Measurements from ENCODE around the gene DHX30.
"Not testable (repeated sequence)": the region's sequence is repeated elsewhere in the genome, so short reads cannot be mapped to it uniquely, and the experiment has no call there.

Gene DHX30

DNA sequence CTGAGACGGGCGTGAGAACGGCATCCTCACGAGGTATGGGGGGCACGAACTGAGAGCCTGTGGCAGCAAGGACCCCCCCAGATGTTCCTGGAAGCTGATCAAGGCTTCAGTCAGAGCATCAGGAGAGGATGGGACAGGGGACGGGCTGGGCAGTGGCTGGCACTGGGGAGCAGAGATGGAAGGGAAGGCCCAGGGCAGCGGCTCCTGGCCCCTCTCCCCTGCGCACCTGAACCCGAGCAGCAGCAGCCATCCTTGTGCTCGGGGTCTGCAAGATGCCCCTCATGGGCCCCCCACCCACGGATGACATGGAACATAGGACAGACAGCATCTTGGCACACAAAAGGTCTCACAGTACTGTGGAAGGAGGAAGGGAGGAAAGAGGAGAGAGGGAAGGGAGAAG lies 51.3 kb downstream of the DHX30 start:
- DNase-seq (ENCODE audit: low read depth) = no peak

DNA sequence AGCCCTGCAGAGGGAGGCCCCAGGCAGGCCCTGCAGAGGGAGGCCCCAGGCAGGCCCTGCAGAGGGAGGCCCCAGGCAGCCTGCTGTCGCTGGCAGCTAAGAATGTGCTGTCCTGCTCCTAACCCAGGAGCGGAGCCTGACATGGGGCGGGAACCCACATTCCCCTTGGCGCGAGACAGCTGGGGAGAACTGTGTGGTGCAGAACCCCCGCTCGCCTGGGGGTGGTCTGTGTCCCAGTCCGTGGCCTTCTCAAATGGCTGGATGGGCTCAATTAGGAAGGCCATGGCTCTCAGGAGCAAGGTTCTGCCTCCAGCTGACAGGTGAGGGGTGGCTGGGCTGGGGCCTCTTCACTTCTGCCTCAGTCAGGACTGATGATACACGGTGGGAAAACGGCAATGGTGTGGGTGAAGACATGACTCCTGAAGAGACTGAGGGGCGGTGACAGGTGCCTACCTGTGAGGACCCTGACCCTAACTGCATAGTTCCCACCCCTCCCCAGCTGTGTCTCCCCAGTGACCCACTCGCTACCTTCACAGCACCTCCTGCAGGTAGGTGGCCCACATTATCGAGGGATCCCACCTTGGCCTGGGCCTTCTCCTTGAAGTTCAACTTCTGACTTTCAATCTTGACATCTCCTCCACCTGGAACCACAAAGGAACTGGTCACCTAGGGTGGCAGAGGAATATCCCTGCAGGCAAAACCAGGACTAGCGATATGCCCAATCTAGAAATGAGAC lies 52.0 kb downstream of the DHX30 start:
- no peak for DNase-seq (ENCODE audit: low read depth)

DNA sequence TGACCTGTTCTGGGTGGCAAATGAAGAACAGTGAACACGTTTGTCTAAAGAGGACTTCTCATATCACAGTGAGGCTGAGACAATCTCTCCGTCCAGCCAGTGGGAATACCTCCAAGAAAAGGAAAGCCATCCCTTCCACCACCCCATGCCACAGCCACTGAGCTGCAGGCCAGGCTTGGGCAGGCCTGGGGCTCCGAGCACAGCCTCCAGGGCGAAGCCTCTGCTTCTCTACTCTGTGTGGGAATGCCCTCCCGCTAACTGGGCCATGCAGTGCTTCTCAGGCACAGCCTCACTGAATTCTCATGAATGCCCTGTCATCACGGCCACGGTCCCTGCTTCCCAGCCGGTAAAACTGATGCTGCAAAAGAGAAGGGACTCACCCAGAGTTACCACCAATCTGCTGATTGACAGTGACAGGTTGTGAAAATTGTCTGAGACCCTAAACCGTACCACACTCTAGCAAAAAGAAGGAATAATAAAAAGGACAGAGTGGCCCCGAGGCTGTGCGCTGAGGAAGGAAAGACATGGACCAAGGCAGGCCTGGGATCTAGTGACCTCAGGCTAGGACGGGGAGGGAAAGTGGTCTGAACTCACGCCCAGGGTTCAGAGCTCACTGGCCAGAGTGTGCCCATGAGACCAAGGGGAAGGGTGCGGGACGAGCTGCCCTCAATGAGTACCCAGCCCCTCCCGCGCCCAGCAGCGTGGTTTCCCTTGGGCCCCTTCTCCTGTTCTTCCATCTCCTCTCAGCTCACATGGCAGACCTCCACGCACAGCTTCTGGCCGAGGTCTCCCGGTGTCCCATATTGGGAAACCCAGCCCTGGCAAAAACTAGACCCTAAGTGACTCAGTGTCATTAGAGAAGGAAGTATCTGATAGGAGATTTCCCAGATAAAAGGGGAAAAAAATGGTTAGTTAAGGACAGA lies 52.8 kb downstream of the DHX30 start:
- no peak for DNase-seq (ENCODE audit: low read depth)

DNA sequence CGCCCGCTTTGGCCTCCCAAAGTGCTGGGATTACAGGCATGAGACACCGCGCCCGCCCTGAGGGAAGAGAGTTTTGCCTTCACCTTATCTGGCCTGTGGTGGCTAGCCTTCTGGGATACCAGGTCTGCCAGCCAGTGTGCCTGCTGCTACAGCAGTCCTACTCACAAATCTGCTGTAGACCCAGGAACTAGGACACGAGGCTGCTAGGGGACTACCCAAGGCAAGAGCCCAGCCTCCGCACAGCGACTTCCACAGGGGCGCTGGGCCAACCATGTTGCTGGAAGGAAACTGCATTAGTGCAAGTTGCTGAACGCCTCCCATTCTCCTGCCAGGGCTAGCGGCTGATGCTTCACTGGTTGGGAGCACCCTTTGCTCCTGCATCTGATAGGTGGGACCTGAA lies 53.7 kb downstream of the DHX30 start:
- DNase-seq (ENCODE audit: low read depth) = no peak

DNA sequence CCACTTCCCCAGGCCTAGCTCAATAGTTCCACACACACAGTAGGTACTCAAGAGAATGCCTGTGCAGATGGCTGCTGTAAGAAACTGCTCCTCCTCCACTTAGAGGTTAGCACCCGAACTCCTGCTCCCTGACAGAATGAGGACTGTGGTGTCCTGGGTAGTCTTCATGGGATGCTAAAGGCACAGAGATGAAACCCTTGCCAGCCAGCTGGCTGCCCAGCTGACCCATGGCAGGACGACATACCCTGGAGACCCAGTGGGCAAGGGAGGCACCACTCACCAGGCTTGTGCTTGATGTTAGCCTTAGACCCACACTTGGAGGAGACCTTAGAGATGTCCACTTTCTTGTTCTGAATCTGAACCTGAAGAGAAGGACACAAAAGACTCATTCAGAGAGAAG lies 54.2 kb downstream of the DHX30 start:
- no peak for DNase-seq (ENCODE audit: low read depth)

DNA sequence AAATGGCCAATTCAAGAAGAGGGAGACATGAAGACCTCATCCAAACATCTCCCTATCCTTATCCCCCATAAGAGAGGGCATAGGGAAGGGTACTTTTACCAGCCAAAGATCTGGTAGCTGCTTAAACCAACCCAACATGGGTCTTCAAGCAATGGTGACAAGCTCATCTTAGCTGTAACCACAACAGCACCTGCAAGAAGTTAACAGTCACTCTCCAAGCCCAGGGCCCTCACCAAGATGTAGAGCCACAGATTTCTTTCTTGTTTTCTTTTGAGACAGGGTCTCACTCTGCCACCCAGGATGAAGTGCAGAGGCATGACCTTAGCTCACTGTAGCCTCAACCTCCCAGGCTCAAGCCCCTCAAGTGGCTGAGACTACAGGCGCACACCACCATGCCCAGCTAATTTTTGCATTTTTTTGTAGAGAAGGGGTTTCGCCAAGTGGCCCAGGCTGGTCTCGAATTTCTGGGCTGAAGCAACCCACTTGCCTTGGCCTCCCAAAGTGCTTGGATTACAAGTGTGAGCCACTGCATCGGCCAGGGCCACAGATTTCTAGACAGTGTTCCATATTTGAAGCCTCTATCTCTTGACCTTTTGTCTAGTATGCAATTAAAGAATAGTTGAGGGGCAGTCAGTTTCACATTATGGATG lies 57.1 kb downstream of the DHX30 start:
- no peak for DNase-seq (ENCODE audit: low read depth)

DNA sequence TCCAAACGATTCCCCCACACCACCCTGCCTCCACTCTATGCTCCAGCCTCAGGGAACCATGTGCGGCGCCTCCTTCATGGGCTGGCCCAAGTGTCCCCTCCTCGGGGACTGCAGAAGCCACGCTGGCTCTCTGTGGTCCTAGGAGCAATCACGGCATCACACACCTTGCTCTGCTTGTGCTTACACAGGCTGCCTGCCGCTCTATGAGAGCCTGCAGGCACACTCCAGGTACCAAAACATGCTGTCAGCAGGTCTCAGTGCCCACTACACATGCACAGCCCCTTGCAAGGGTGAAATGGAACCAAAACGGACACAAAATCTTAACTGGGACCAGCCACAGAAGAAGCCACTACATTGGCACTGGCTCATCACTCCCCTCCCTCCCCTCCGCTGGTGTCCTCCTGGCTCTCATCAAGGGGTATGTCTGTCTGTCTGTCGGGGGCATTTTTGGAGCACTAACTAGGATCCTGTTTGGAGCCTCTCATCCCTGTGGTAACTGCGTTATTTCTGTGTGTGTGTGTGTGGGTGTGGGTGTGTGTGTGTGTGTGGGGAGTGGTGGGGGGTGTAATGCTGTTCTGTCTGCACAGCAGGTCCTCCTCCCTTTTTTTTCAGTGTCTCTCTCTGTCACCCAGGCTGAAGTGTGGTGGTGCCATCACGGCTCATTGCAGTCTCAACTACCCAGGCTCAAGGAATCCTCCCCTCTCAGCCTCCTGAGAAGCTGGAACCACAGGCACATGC lies 60.6 kb downstream of the DHX30 start:
- DNase-seq (ENCODE audit: low read depth) = no peak

DNA sequence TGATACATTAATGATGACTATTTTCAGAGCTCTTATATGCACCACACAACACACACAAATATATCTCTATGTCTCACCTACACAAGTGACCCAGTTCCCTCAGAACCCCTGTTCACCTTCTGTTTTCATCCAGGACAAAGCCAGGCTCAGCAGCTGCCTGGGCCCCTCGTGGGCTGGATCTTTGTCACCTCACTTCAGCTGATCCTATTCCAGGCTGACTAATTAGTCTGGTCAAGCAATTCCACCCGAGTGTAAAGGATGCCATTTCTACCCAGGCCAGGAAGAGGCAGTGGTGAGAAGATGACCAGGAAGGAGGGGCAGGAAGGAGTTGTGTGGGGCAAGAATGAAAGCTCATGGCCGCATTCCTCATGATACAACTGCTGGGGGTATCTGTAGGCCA lies 62.3 kb downstream of the DHX30 start:
- DNase-seq (ENCODE audit: low read depth) = no peak

DNA sequence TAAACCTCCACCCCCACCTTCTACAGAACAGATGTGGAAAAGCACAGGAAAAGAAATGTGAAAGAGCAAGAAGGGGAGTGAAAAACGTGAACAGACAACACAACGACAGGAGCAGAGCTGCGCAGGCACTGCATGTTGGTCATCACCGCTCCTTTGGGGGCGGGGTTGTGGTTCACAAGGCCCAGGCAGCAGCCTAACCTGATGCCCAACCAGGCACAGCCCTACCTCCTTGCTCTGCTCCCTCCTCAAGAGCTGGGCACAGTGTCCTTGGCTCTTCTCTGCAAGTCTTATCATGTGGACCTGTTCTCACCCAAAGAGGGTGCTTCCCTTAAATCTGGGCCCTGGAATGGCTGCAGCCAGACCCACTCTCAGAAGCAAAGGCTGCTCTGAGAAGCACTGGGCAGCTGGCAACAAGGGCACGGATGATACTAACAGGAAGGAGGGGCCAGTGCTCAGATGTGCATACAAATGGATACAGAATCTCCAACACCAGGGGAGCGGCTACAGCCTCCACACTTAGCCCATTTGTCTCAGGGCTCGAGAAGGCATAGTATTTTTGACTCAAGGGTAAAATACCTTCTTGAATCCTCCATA lies 64.6 kb downstream of the DHX30 start:
- no peak for DNase-seq (ENCODE audit: low read depth)

DNA sequence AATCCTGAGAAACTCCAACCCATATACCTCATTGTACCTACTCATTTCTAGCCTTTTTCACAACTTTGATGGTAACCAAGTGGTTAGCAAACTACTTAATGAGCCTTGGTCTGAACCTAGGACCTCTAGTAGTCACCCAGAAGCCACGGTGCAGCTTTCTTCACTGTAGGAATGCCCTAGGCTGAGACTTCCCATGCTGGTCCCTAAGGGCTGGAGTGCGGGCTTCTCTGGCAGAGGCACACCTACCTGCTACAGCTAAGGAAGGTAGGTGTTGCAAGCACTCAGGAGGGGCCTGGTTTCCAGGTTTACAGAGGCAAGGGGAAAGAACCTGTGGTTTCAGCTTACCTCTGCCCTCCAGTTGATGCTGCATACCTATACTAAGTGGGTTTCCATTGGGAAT lies 65.4 kb downstream of the DHX30 start:
- no peak for DNase-seq (ENCODE audit: low read depth)

DNA sequence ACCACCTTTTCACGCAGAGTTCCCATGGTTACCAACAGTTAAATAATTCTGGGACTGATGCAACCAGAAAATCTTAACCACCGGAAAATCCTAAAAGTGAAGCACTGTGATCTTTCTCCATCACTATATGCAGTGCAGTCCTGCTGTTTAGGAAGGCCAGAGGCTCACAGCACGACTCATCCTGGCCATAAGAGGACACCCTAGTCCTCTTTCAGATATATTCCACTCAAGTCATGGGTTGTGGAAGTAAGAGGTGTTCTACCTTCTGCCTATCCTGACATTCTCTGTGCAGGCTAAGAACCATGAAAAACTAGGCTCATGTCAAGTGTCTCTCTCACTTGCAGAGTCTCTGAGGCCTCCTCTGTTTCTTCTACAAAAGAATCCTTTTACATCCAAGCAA lies 67.2 kb downstream of the DHX30 start:
- no peak for DNase-seq (ENCODE audit: low read depth)

DNA sequence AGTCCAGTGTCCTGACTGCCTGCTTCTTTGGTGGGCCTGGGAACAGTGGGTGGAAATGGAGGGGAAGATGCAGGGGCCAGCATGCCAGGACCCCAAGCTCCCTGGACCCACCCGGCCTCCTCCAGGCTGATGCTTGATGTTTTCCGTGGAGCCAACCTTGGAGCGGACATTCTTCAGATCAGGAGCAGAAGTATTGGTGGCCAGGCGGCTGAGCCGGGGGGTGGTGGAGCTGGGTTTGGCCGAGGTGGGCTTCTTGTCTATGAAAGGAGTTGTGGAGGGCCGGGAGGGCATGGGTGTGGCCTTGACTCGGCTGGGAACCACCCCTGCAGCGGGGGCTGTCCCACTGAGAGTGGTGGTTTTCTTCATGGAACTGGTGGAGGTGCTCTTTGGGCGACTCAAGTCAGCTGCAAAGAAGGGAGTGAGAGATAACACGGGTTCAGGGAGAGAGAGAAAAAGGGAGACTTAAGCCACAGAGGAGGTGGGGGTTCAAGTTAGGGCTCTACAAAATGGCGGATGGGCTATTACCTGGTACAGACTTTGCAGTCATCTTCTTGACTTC lies 67.8 kb downstream of the DHX30 start:
- DNase-seq (ENCODE audit: low read depth) = no peak

DNA sequence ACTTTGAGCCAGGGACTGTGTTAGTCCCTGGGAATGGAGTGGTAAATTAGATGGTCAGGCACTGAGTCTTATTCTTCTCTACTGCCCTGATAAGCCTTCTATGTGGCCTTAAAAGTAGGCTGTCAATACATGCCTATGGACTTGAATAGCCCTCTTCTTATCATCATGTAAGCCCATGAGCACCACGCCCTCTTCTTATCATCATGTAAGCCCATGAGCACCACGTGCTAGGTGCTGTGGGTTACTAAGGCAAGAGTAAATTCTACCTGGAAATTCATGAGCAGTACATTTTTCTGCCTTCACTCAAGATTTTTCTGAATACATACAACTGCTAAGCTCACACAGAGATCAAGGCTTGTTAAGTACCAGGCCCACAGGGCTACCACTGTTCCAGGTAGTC lies 68.5 kb downstream of the DHX30 start:
- no peak for DNase-seq (ENCODE audit: low read depth)

DNA sequence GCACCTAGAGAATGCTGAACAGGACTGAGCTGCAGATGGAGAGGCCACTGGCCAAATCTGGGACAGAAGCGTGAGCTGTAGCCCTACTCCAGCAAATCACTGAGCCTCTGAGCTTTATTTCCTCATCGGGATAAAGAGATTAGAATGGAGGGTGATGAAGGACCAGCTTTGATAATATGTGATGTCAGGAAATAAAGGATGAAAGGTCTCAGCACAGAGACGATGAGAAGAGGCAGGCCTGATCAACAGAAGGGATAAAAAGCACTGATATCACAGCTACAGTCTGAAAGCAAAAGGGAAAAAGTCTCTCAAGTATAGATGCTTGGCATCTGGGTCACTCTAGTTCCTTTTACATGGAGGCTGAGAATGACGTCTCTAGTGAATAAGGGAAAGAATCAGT lies 70.0 kb downstream of the DHX30 start:
- DNase-seq (ENCODE audit: low read depth) = no peak

DNA sequence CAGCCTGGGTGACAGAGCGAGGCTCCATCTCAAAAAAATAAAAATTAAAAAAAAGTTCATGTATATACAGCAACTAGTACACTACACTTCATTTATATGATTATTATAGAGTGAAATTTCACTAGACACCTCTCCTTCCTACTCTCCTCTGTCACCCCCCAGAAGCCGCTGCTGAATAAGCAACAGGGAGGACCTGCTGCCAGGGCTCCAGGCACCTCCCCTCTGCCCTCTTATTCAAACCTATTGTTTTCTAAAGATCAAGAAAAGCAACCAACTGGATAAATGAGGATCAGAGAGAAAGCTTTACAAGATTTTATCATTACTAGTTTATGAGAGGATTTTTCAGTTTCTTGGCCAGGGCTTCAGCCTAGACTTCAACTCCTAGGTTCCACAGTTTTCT lies 71.5 kb downstream of the DHX30 start:
- DNase-seq (ENCODE audit: low read depth) = no peak

DNA sequence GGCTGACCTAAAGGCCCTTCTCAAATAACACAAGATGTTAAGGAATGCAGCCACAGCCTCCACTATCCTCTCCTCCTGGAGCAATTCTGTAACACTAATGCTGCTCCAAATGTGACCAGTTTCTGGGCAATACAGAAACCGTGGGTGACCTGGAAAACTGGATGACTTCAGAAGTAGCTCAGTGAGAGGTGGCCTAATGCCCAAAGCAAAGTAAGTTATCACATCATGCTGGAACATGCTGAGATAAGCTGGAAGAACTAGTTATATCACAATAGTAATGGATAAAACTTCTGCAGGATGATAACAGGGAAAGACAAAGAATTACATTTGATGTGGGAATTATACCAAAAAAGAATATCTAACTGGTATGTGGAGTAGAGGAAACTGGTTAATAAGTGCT lies 72.0 kb downstream of the DHX30 start:
- no peak for DNase-seq (ENCODE audit: low read depth)

DNA sequence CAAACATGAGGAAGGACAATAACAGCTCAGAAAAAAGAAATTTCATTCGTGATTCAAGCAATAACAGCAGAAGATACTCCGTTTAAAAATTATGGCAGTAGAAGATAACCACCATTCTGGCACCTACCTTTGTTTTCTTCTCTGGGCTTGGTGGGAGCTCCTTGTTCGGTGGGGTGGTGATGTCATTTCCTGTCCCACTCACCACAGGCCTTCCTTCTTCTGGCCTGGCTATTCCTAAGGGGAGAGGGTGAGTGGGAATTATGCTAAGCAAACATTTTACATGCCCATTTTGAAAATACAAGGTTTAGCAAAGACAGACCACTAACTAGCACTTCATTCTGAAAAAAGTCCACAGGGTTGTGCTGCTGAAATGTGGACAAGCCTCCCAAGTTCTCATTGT lies 74.4 kb downstream of the DHX30 start:
- no peak for DNase-seq (ENCODE audit: low read depth)

DNA sequence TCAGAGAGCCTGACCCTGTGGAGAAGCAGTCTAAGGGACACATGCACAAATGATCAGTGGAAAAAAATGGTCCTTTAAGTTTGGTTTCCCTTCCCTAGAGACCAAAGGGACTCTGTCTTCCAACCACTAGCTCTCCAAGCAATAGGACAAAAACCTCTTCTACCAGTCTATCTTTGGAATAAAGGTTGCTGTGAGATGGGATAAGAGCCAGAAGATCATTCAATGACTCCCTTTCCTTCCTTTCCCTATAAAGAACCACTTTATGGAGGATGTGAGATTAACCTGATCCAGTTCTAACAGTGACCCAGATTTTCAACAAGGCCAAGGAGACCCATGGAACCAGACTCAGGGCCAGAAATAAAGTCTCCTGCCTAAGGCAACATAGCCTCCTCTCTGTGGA lies 74.8 kb downstream of the DHX30 start:
- no peak for DNase-seq (ENCODE audit: low read depth)

DNA sequence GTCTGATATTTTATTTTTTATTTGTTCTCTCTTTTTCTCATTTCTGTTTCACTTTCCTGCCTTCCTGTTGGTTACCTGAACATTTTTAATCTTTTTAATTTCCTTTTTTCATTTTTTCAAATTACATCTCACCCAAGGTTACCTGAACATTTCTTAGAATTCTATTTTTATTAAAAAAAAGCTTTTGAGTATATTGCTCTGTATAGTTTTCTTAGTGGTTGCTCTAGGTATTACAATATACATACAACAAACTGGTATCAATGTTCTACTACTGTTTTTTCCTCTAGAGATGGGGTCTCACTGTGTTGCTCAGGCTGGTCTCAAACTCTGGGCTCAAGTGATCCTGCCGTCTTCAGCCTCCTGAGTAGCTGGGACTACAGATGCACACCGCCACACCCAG lies 79.4 kb downstream of the DHX30 start:
- no peak for DNase-seq (ENCODE audit: low read depth)

DNA sequence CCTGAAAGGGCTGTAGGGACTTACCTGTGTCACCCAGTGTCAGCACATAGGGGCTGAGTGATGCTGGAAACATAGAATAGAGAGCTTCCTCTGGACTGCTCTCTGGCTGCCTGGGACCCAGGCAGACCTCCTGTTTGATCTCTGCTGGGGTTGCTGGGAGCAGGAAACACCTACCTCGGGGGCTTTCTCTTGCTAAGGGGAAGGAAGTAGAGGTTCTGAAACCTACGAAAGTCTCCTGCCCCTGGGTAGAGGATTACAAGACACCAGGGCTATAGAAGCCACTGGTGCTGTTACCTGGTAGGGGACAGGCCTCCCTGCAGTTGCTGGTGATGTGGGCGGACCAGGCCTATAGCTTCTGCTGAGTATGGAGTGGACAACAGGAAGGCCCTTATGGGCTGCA lies 81.7 kb downstream of the DHX30 start:
- DNase-seq (ENCODE audit: low read depth) = no peak

DNA sequence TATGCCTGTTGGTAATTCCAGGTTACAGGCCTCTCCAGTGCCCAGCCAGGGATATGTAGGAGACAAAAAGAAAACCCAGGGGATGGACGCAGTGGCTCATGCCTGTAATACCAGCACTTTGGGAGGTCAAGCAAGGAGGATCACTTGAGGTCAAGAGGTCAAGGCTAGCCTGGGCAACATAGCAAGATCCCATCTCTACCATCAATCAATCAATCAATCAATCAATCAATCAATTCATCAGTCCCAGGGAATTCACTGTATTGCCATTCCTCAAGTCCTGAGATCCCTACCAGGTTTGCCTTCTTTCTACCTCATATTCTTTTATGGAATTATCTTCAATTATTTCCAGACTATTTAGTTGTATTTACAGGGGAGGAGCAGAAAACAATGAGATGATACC lies 82.2 kb downstream of the DHX30 start:
- no peak for DNase-seq (ENCODE audit: low read depth)

DNA sequence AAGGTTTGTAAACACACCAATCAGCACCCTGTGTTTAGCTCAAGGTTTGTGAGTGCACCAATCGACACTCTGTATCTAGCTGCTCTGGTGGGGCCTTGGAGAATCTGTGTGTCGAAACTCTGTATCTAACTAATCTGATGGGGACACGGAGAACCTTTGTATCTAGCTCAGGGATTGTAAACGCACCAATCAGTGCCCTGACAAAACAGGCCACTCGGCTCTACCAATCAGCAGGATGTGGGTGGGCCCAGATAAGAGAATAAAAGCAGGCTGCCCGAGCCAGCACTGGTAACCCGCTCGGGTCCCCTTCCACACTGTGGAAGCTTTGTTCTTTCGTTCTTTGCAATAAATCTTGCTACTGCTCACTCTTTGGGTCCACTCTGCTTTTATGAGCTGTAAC lies 85.1 kb downstream of the DHX30 start:
- DNase-seq (ENCODE audit: low read depth) = not testable (repeated sequence)

Measured in T-helper 22 cell (primary cell).